COLO829 (cell line): ENCODE results near the gene BMPR1A.
A peak's percentile ranks its signal among the peaks of the same experiment; 100 is the strongest.

ENCODE experiments used
- DNase-seq: peaks from one replicate; pipeline ENCODE4 v3.0.0; 2012; ENCODE audit warnings: low spot score

Gene BMPR1A

GRCh38 chr10:86756511-86757112 is at the start of gene BMPR1A:
Gene BMPR1A, plus strand, starts transcription at chr10:86756619. Its CDS starts 119,400 bp downstream, at chr10:86876019.
- DNase-seq: no peak

- no peak for DNase-seq
Observed at GRCh38 chr10:86706977-86707376, 49.4 kb upstream of the BMPR1A start.

- no peak for DNase-seq
Observed at GRCh38 chr10:86707505-86707904, 48.9 kb upstream of the BMPR1A start.

- DNase-seq: no peak
Observed at GRCh38 chr10:86708068-86708782, 48.2 kb upstream of the BMPR1A start.

GRCh38 chr10:86708783-86709380 is 47.5 kb upstream of the BMPR1A start:
- DNase-seq: no peak

GRCh38 chr10:86709396-86710185 is 46.8 kb upstream of the BMPR1A start:
- no peak for DNase-seq

GRCh38 chr10:86710987-86711512 is 45.4 kb upstream of the BMPR1A start:
- peak; percentile 61 for DNase-seq

- DNase-seq: peak; percentile 18
Observed at GRCh38 chr10:86711513-86712316, 44.7 kb upstream of the BMPR1A start.

GRCh38 chr10:86712317-86712707 is 44.1 kb upstream of the BMPR1A start:
- DNase-seq: no peak

GRCh38 chr10:86715156-86715795 is 41.1 kb upstream of the BMPR1A start:
- no peak for DNase-seq

GRCh38 chr10:86715836-86716235 is 40.6 kb upstream of the BMPR1A start:
- no peak for DNase-seq

GRCh38 chr10:86716466-86716865 is 40.0 kb upstream of the BMPR1A start:
- no peak for DNase-seq

- no peak for DNase-seq
Observed at GRCh38 chr10:86718556-86718955, 37.9 kb upstream of the BMPR1A start.

GRCh38 chr10:86721232-86721631 is 35.2 kb upstream of the BMPR1A start:
- DNase-seq: no peak

- DNase-seq: no peak
Observed at GRCh38 chr10:86723009-86723408, 33.4 kb upstream of the BMPR1A start.

- DNase-seq: no peak
Observed at GRCh38 chr10:86724445-86724844, 32.0 kb upstream of the BMPR1A start.

- DNase-seq: no peak
Observed at GRCh38 chr10:86725980-86726676, 30.3 kb upstream of the BMPR1A start.

GRCh38 chr10:86726677-86726999 is 29.8 kb upstream of the BMPR1A start:
- DNase-seq: no peak

- DNase-seq: no peak
Observed at GRCh38 chr10:86727470-86727869, 28.9 kb upstream of the BMPR1A start.

GRCh38 chr10:86728056-86728455 is 28.4 kb upstream of the BMPR1A start:
- DNase-seq: no peak

- DNase-seq: no peak
Observed at GRCh38 chr10:86729677-86730076, 26.7 kb upstream of the BMPR1A start.
